Measurements from ENCODE around the gene PRKAG2.

PRKAG2 gene

DNA sequence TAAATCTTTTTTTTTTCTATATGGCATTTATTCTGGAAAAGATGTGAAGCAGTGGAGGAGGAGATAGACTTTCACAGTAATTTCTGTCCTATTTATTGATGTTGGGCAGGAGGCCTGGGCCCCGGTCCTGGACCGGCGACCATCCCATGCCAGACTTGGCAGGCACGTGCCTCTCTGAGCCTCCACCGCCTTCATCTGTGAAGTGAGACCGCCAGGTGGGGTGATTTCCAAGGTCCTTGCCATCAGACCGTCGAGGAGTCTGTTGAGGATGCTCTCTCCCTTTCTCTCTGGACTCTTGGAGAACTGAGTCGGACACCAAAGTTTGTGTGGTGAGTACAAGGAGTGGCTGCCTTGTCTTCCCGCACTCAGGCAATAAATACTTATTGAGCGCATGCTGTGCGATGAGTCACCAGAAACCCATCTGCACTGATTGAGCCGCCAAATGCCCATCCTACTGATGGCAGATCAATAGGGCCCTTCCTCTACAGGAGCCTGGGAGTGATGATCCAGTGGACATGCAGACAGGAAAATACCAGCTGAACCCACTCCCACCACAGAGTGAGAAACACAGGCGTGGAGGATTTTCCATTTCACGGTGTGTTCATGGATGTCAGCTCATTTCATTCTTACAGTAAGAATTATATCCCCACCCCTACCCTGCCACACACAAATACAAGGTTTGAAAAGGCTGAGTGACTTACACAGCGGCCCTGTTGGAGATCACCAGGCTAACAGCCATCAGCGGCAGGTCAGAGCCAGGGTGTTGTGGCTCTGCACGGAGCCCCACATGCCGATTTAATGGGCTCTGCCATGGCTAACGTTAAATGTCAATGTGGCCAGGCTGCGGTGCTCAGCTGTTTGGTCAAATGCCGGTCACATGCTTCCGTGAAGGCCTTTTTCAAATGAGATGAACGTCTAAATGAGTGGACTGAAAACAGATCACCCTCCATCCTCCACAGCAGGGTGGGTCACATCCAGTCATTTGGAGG lies 11.5 kb upstream of the PRKAG2 start:
- Histone ChIP-seq H3K9me2 (replicated peaks; ENCODE audit: insufficient read depth, low read length) (no peaks in the 10 kb centered on the region), H3K4me3 (ENCODE audit: insufficient read depth, low read length, poor library complexity, severe bottlenecking) (no peak overlapping the region), H3K36me3 (ENCODE audit: low read length) (no peaks in the 10 kb centered on the region), H3K27ac (ENCODE audit: low read depth, low read length) (no peak overlapping the region), H4K20me1 (ENCODE audit: low read depth, low read length) (no peaks in the 10 kb centered on the region), H3K9me3 (ENCODE audit: insufficient read depth, low read length) (no peaks in the 10 kb centered on the region), H3K9ac (ENCODE audit: low read length) (no peak overlapping the region), H3K79me2 (ENCODE audit: insufficient read depth, low read length) (no peaks in the 10 kb centered on the region), H2AFZ (ENCODE audit: low read depth, low read length, severe bottlenecking) (no peak overlapping the region), H3F3A (ENCODE audit: insufficient read depth) (no peaks in the 10 kb centered on the region), H3K4me2 (ENCODE audit: low read depth, low read length, poor library complexity, severe bottlenecking) (no peak overlapping the region), H3K27me3 (ENCODE audit: low read length) (no peaks in the 10 kb centered on the region)
- TF ChIP-seq EZH2phosphoT487 (conservative IDR thresholded peaks at IDR 0.05; ENCODE audit: low read length), result no peak
- TF ChIP-seq, protein P1, sequence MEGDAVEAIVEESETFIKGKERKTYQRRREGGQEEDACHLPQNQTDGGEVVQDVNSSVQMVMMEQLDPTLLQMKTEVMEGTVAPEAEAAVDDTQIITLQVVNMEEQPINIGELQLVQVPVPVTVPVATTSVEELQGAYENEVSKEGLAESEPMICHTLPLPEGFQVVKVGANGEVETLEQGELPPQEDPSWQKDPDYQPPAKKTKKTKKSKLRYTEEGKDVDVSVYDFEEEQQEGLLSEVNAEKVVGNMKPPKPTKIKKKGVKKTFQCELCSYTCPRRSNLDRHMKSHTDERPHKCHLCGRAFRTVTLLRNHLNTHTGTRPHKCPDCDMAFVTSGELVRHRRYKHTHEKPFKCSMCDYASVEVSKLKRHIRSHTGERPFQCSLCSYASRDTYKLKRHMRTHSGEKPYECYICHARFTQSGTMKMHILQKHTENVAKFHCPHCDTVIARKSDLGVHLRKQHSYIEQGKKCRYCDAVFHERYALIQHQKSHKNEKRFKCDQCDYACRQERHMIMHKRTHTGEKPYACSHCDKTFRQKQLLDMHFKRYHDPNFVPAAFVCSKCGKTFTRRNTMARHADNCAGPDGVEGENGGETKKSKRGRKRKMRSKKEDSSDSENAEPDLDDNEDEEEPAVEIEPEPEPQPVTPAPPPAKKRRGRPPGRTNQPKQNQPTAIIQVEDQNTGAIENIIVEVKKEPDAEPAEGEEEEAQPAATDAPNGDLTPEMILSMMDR (IDR thresholded peaks at IDR 0.05; ENCODE audit: insufficient read depth, low read length, poor library complexity, severe bottlenecking), result no peak

DNA sequence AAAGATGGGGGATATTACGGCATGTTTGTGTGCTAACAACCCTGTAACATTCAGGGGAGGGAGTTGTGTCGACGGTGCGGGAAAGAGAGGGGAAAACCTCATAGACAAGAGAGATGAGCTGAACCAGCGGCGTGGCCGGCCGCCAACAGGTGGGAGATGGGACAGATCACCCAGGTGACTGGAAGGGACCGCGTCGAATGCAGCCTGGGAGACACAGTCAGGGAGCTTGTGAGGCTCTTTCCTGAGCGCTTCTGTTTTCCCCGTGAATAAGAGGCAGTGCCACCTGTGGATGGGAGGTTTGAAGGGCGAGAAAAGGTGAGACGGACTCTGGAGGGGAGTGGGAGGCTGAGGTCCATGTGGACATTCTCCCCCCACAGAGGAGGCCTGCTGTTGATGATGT lies 9.9 kb upstream of the PRKAG2 start:
- Histone ChIP-seq H3K9ac (ENCODE audit: low read length) (no peak overlapping the region), H3K27ac (ENCODE audit: low read depth, low read length) (no peak overlapping the region), H3K4me3 (ENCODE audit: insufficient read depth, low read length, poor library complexity, severe bottlenecking) (no peak overlapping the region), H4K20me1 (ENCODE audit: low read depth, low read length) (no peaks in the 10 kb centered on the region), H3F3A (ENCODE audit: insufficient read depth) (no peaks in the 10 kb centered on the region), H3K36me3 (ENCODE audit: low read length) (no peaks in the 10 kb centered on the region), H3K9me2 (replicated peaks; ENCODE audit: insufficient read depth, low read length) (no peaks in the 10 kb centered on the region), H3K9me3 (ENCODE audit: insufficient read depth, low read length) (no peaks in the 10 kb centered on the region), H2AFZ (ENCODE audit: low read depth, low read length, severe bottlenecking) (no peak overlapping the region), H3K79me2 (ENCODE audit: insufficient read depth, low read length) (no peaks in the 10 kb centered on the region), H3K27me3 (ENCODE audit: low read length) (no peaks in the 10 kb centered on the region), H3K4me2 (ENCODE audit: low read depth, low read length, poor library complexity, severe bottlenecking) (no peak overlapping the region)
- TF ChIP-seq, protein P1 (IDR thresholded peaks at IDR 0.05; ENCODE audit: insufficient read depth, low read length, poor library complexity, severe bottlenecking), result no peak
- no peak for TF ChIP-seq EZH2phosphoT487 (conservative IDR thresholded peaks at IDR 0.05; ENCODE audit: low read length)

DNA sequence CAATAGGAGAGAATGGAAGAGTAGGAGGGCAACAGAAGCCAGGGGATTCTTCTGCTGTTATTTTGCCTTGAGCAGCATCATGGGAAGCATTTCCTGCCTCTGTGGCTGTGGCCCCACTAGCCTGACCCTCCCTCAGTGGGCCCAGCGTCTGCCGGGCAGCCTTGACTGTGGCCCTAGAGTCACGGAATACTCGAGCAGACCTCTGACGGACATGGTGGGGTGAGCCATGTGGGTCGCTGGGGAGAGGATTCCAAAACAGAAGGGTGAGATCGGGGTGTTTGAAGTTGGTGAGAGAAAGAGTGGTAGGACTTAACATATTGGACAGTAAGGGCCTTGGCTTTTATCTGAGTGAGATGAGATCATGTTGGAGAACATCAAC lies 8.3 kb upstream of the PRKAG2 start:
- TF ChIP-seq, protein P1 (IDR thresholded peaks at IDR 0.05; ENCODE audit: insufficient read depth, low read length, poor library complexity, severe bottlenecking), result no peak
- no peak for TF ChIP-seq EZH2phosphoT487 (conservative IDR thresholded peaks at IDR 0.05; ENCODE audit: low read length)
- Histone ChIP-seq H3K27me3 (ENCODE audit: low read length) (no peaks in the 10 kb centered on the region), H3K4me3 (ENCODE audit: insufficient read depth, low read length, poor library complexity, severe bottlenecking) (no peak overlapping the region), H3K79me2 (ENCODE audit: insufficient read depth, low read length) (no peaks in the 10 kb centered on the region), H2AFZ (ENCODE audit: low read depth, low read length, severe bottlenecking) (no peak overlapping the region), H3K9ac (ENCODE audit: low read length) (no peak overlapping the region), H3K27ac (ENCODE audit: low read depth, low read length) (no peak overlapping the region), H3K9me2 (replicated peaks; ENCODE audit: insufficient read depth, low read length) (no peaks in the 10 kb centered on the region), H3K4me2 (ENCODE audit: low read depth, low read length, poor library complexity, severe bottlenecking) (no peak overlapping the region), H3K36me3 (ENCODE audit: low read length) (no peaks in the 10 kb centered on the region), H4K20me1 (ENCODE audit: low read depth, low read length) (no peaks in the 10 kb centered on the region), H3K9me3 (ENCODE audit: insufficient read depth, low read length) (no peaks in the 10 kb centered on the region), H3F3A (ENCODE audit: insufficient read depth) (no peaks in the 10 kb centered on the region)
